H9 (cell line): ENCODE measurements around the gene ADCK2. TPM values are rescaled to one million over a fixed set of nuclear protein-coding genes. Genes with fewer than 3 reads are reported as not detected.

Experiments
- DNase-seq: peaks from one replicate; pipeline ENCODE4 v3.0.0-alpha.2; 2017
- H2AFZ ChIP-seq: one replicate; pipeline ENCODE4 v1.6.1; 2013; ENCODE audit warnings: mild to moderate bottlenecking, low read length, control low read depth, moderate library complexity
- H2AK5ac ChIP-seq: 2 replicates; pipeline ENCODE4 v1.6.1; 2013; ENCODE audit warnings: low read length, control low read depth, mixed read lengths; ENCODE audit not compliant: insufficient read length
- H2BK120ac ChIP-seq: one replicate; pipeline ENCODE4 v1.6.1; 2013; ENCODE audit warnings: low read depth, mild to moderate bottlenecking, low read length, control low read depth, inconsistent platforms; ENCODE audit not compliant: poor library complexity, severe bottlenecking
- H2BK12ac ChIP-seq: 2 replicates; pipeline ENCODE4 v1.6.1; 2013; ENCODE audit warnings: low read length, control low read depth, mixed read lengths, low read depth; ENCODE audit not compliant: insufficient read length
- H2BK15ac ChIP-seq: 2 replicates; pipeline ENCODE4 v1.6.1; 2013; ENCODE audit warnings: low read depth, low read length, control low read depth
- H2BK20ac ChIP-seq: one replicate; pipeline ENCODE4 v1.6.1; 2013; ENCODE audit warnings: low read depth, mild to moderate bottlenecking, low read length, control low read depth, inconsistent platforms; ENCODE audit not compliant: poor library complexity, severe bottlenecking
- H2BK5ac ChIP-seq: 2 replicates; pipeline ENCODE4 v1.6.1; 2013; ENCODE audit warnings: low read length, control low read depth, mixed read lengths; ENCODE audit not compliant: insufficient read length
- H3K14ac ChIP-seq: 2 replicates; pipeline ENCODE4 v1.6.1; 2013; ENCODE audit warnings: low read length, control low read depth; ENCODE audit not compliant: insufficient read depth
- H3K18ac ChIP-seq: 2 replicates; pipeline ENCODE4 v1.6.1; 2013; ENCODE audit warnings: low read depth, mild to moderate bottlenecking, mixed read lengths, low read length, control low read depth; ENCODE audit not compliant: insufficient read length
- H3K23ac ChIP-seq: 2 replicates; pipeline ENCODE4 v1.6.1; 2013; ENCODE audit warnings: low read length, control low read depth, mixed read lengths, low read depth; ENCODE audit not compliant: insufficient read length
- H3K23me2 ChIP-seq: 2 replicates; pipeline ENCODE4 v1.6.1; 2013; ENCODE audit warnings: low read depth, mild to moderate bottlenecking, mixed read lengths, low read length, control low read depth; ENCODE audit not compliant: insufficient read length, poor library complexity, severe bottlenecking
- H3K27ac ChIP-seq: 2 replicates; pipeline ENCODE4 v1.5.1; 2013; ENCODE audit warnings: low read length, control low read depth, mixed read lengths, low read depth; ENCODE audit not compliant: insufficient read length
- H3K27me3 ChIP-seq: 2 replicates; pipeline ENCODE4 v1.6.1; 2013; ENCODE audit warnings: low read length, control low read depth, inconsistent platforms; ENCODE audit not compliant: insufficient read depth
- H3K4ac ChIP-seq: 2 replicates; pipeline ENCODE4 v1.6.1; 2013; ENCODE audit warnings: low read depth, mild to moderate bottlenecking, control low read depth, inconsistent platforms, low read length, moderate library complexity
- H3K4me1 ChIP-seq: 2 replicates; pipeline ENCODE4 v1.6.1; 2013; ENCODE audit warnings: low read length, control low read depth, inconsistent platforms; ENCODE audit not compliant: insufficient read depth
- H3K4me2 ChIP-seq: 2 replicates; pipeline ENCODE4 v1.6.1; 2013; ENCODE audit warnings: low read length, control low read depth, mixed read lengths; ENCODE audit not compliant: insufficient read length, insufficient read depth
- H3K56ac ChIP-seq: 2 replicates; pipeline ENCODE4 v1.6.1; 2013; ENCODE audit warnings: low read depth, mild to moderate bottlenecking, mixed read lengths, low read length, control low read depth; ENCODE audit not compliant: insufficient read length
- H3K79me1 ChIP-seq: 2 replicates; pipeline ENCODE4 v1.6.1; 2013; ENCODE audit warnings: low read depth, mild to moderate bottlenecking, moderate library complexity, low read length, control low read depth, inconsistent platforms; ENCODE audit not compliant: insufficient read depth, poor library complexity, severe bottlenecking
- H3K79me2 ChIP-seq: 2 replicates; pipeline ENCODE4 v1.6.1; 2013; ENCODE audit warnings: low read length, control low read depth, inconsistent platforms; ENCODE audit not compliant: insufficient read depth
- H3K9ac ChIP-seq: 2 replicates; pipeline ENCODE4 v1.6.1; 2013; ENCODE audit warnings: low read length, control low read depth, mixed read lengths; ENCODE audit not compliant: insufficient read length; ENCODE audit errors: extremely low read depth
- H3K9me3 ChIP-seq: one replicate; pipeline ENCODE4 v1.6.1; 2013; ENCODE audit warnings: low read depth, low read length, inconsistent platforms; ENCODE audit not compliant: control insufficient read depth
- H3T11ph ChIP-seq: one replicate; pipeline ENCODE4 v1.6.1; 2013; ENCODE audit warnings: mild to moderate bottlenecking, low read length, control low read depth, inconsistent platforms
- H4K20me1 ChIP-seq: one replicate; pipeline ENCODE4 v1.6.1; 2013; ENCODE audit not compliant: control insufficient read depth, insufficient read length, insufficient read depth
- H4K5ac ChIP-seq: 2 replicates; pipeline ENCODE4 v1.6.1; 2013; ENCODE audit warnings: low read depth, mild to moderate bottlenecking, mixed read lengths, low read length, control low read depth; ENCODE audit not compliant: insufficient read length
- H4K8ac ChIP-seq: replicated peaks from 2 replicates; pipeline ENCODE4 v1.6.1; 2013; ENCODE audit warnings: low read length, control low read depth, mixed read lengths, low read depth; ENCODE audit not compliant: insufficient read length
- H4K91ac ChIP-seq: 2 replicates; pipeline ENCODE4 v1.6.1; 2013; ENCODE audit warnings: low read depth, mild to moderate bottlenecking, moderate library complexity, mixed read lengths, low read length, control low read depth; ENCODE audit not compliant: insufficient read length
- H3K27ac Mint-ChIP-seq, 3 experiments: 2 replicates in 2 of 3; 3 replicates in 1 of 3; pipeline ENCODE4 v1.8.0; 2020 to 2021; ENCODE audit warnings: mixed read lengths in 3 of 3, mild to moderate bottlenecking in 1 of 3, moderate library complexity in 1 of 3
- H3K27me3 Mint-ChIP-seq: 2 replicates; pipeline ENCODE4 v1.8.0; 2021; ENCODE audit warnings: low read depth, mild to moderate bottlenecking, moderate library complexity, mixed read lengths
- H3K36me3 Mint-ChIP-seq, 3 experiments: 2 replicates in 2 of 3; 3 replicates in 1 of 3; pipeline ENCODE4 v1.8.0; 2020 to 2021; ENCODE audit warnings: low read depth in 3 of 3, mixed read lengths in 3 of 3; ENCODE audit not compliant: insufficient read depth in 1 of 3
- H3K4me1 Mint-ChIP-seq, 2 experiments: 2 replicates each; pipeline ENCODE4 v1.8.0; 2020; ENCODE audit warnings: mixed read lengths in 2 of 2
- H3K4me3 Mint-ChIP-seq, 2 experiments: 2 replicates in 1 of 2; 3 replicates in 1 of 2; pipeline ENCODE4 v1.8.0; 2020 to 2021; ENCODE audit warnings: mild to moderate bottlenecking in 2 of 2, mixed read lengths in 2 of 2, moderate library complexity in 1 of 2
- H3K9me3 Mint-ChIP-seq, 2 experiments: 2 replicates in 1 of 2; 3 replicates in 1 of 2; pipeline ENCODE4 v1.8.0; 2020; ENCODE audit warnings: mild to moderate bottlenecking in 2 of 2, mixed read lengths in 2 of 2, moderate library complexity in 1 of 2
- WGBS: extraction: QIAGEN DNeasy Blood & Tissue Kit; methylation state at CpG from one replicate; pipeline ENCODE4 v1.1.7; 2013; ENCODE audit warnings: missing lambda C conversion rate, low lambda C conversion rate, mixed read lengths; ENCODE audit not compliant: insufficient read length; ENCODE audit errors: extremely low coverage; 5-methylcytosine and 5-hydroxymethylcytosine counted together
- total RNA-seq: library from RNA; stranded (reverse); gene quantifications from 2 replicates; pipeline ENCODE4 v1.2.1, GENCODE V29; 2021
- TF ChIP-seq, protein P1 (sequence below): fragments of 200-600 bp; sonication (generic); conservative IDR thresholded peaks from 3 replicates; pipeline ENCODE4 v1.8.0; 2021; ENCODE audit warnings: antibody characterized with exemption, mild to moderate bottlenecking

Gene ADCK2
- total RNA-seq, 1 experiment from 2014 or later = 12.4 TPM

- Histone ChIP-seq H3T11ph (no peak overlapping the region), H3K9ac (peak overlapping the region; percentile 50), H4K20me1 (no peaks in the 10 kb centered on the region), H3K23ac (no peak overlapping the region), H2AFZ (no peak overlapping the region), H3K79me2 (no peaks in the 10 kb centered on the region), H3K9me3 (no peaks in the 10 kb centered on the region), H2AK5ac (no peak overlapping the region), H3K79me1 (no peaks in the 10 kb centered on the region), H2BK20ac (no peak overlapping the region), H3K18ac (no peak overlapping the region), H4K91ac (no peak overlapping the region), H3K14ac (peak overlapping the region; percentile 85; the same call in 1 of the 2 replicates), H4K5ac (no peak overlapping the region), H3K27me3 (no peaks in the 10 kb centered on the region), H2BK5ac (no peak overlapping the region), H2BK15ac (no peak overlapping the region), H2BK12ac (no peak overlapping the region), H3K4me2 (peak overlapping the region; percentile 74), H2BK120ac (no peak overlapping the region), H3K56ac (no peak overlapping the region), H3K4me1 (peaks cover 14% of the 10 kb centered on the region; the same call in 1 of the 2 replicates), H3K27ac (no peak overlapping the region), H4K8ac (no peak overlapping the region), H3K4ac (no peak overlapping the region), H3K23me2 (peaks cover 15% of the 10 kb centered on the region)
- no CpG with 5 or more reads among the region's 15 CpGs for WGBS
- TF ChIP-seq, protein P1, sequence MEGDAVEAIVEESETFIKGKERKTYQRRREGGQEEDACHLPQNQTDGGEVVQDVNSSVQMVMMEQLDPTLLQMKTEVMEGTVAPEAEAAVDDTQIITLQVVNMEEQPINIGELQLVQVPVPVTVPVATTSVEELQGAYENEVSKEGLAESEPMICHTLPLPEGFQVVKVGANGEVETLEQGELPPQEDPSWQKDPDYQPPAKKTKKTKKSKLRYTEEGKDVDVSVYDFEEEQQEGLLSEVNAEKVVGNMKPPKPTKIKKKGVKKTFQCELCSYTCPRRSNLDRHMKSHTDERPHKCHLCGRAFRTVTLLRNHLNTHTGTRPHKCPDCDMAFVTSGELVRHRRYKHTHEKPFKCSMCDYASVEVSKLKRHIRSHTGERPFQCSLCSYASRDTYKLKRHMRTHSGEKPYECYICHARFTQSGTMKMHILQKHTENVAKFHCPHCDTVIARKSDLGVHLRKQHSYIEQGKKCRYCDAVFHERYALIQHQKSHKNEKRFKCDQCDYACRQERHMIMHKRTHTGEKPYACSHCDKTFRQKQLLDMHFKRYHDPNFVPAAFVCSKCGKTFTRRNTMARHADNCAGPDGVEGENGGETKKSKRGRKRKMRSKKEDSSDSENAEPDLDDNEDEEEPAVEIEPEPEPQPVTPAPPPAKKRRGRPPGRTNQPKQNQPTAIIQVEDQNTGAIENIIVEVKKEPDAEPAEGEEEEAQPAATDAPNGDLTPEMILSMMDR = no peak
- Mint-ChIP-seq H3K27ac (peak overlapping the region in 1 of 3 experiments; percentile 76; a peak in 2 of 7 replicates), H3K9me3 (no peaks in the 10 kb centered on the region), H3K4me3 (peak overlapping the region; percentile 92 to 94), H3K4me1 (peaks cover 45 to 51% of the 10 kb centered on the region in 2 experiments), H3K36me3 (no peaks in the 10 kb centered on the region), H3K27me3 (peaks cover 35% of the 10 kb centered on the region)
- no peak for DNase-seq
These were observed 33.2 kb upstream of the ADCK2 start for GRCh38 chr7:140639366-140640053.
